Mesendoderm (in vitro differentiated cells): Measurements from ENCODE around the gene P2RY6.
A peak's percentile ranks its signal among the peaks of the same experiment; 100 is the strongest.

Experiments used
- DNase-seq: peaks from one replicate; pipeline ENCODE4 v3.0.0; 2013
- H2AK5ac ChIP-seq: 2 replicates; pipeline ENCODE4 v1.6.1; 2013; ENCODE audit warnings: low read length, inconsistent platforms
- H2BK120ac ChIP-seq: 2 replicates; pipeline ENCODE4 v1.6.1; 2013; ENCODE audit warnings: low read depth, mild to moderate bottlenecking, low read length, moderate library complexity, mixed read lengths
- H2BK15ac ChIP-seq: replicated peaks from 2 replicates; pipeline ENCODE4 v1.6.1; 2013; ENCODE audit warnings: low read depth, mild to moderate bottlenecking, moderate library complexity
- H2BK5ac ChIP-seq: 2 replicates; pipeline ENCODE4 v1.6.1; 2013; ENCODE audit warnings: low read length, inconsistent platforms
- H3K18ac ChIP-seq: 2 replicates; pipeline ENCODE4 v1.6.1; 2013; ENCODE audit warnings: mild to moderate bottlenecking, low read length, mixed read lengths
- H3K23ac ChIP-seq: one replicate; pipeline ENCODE4 v1.6.1; 2013; ENCODE audit warnings: low read length
- H3K27ac ChIP-seq: 2 replicates; pipeline ENCODE4 v1.5.1; 2013; ENCODE audit warnings: low read depth, mild to moderate bottlenecking, inconsistent platforms, low read length, moderate library complexity
- H3K27me3 ChIP-seq: 2 replicates; pipeline ENCODE4 v1.6.1; 2013; ENCODE audit warnings: low read length, control low read depth, mild to moderate bottlenecking, inconsistent platforms; ENCODE audit not compliant: insufficient read depth, poor library complexity
- H3K36me3 ChIP-seq: 2 replicates; pipeline ENCODE4 v1.6.1; 2013; ENCODE audit warnings: low read length, inconsistent platforms; ENCODE audit not compliant: control insufficient read depth, insufficient read depth
- H3K4ac ChIP-seq: one replicate; pipeline ENCODE4 v1.6.1; 2013; ENCODE audit warnings: low read depth, mild to moderate bottlenecking, low read length, moderate library complexity
- H3K4me1 ChIP-seq: 2 replicates; pipeline ENCODE4 v1.6.1; 2013; ENCODE audit warnings: low read depth, low read length, inconsistent platforms; ENCODE audit not compliant: control insufficient read depth
- H3K4me2 ChIP-seq: 2 replicates; pipeline ENCODE4 v1.6.1; 2013; ENCODE audit warnings: low read length
- H3K4me3 ChIP-seq: 2 replicates; pipeline ENCODE4 v1.5.1; 2013; ENCODE audit warnings: mild to moderate bottlenecking, low read length
- H3K56ac ChIP-seq: one replicate; pipeline ENCODE4 v1.6.1; 2013; ENCODE audit warnings: low read length
- H3K79me1 ChIP-seq: 2 replicates; pipeline ENCODE4 v1.6.1; 2013; ENCODE audit warnings: low read length, inconsistent platforms
- H3K79me2 ChIP-seq: 2 replicates; pipeline ENCODE4 v1.6.1; 2013; ENCODE audit warnings: mild to moderate bottlenecking, low read length; ENCODE audit not compliant: control insufficient read depth, insufficient read depth
- H3K9ac ChIP-seq: 2 replicates; pipeline ENCODE4 v1.6.1; 2013; ENCODE audit warnings: low read length, inconsistent platforms
- H4K5ac ChIP-seq: one replicate; pipeline ENCODE4 v1.6.1; 2013; ENCODE audit warnings: low read length
- H4K8ac ChIP-seq: one replicate; pipeline ENCODE4 v1.6.1; 2013; ENCODE audit warnings: low read depth, mild to moderate bottlenecking, control low read depth, low read length, moderate library complexity
- WGBS: extraction: QIAGEN DNeasy Blood & Tissue Kit; methylation state at CpG from one replicate; pipeline ENCODE4 v1.1.7; 2013; ENCODE audit warnings: low lambda C conversion rate, missing lambda C conversion rate; ENCODE audit not compliant: insufficient coverage; ENCODE audit errors: extremely low coverage; 5-methylcytosine and 5-hydroxymethylcytosine counted together

Gene P2RY6

DNA sequence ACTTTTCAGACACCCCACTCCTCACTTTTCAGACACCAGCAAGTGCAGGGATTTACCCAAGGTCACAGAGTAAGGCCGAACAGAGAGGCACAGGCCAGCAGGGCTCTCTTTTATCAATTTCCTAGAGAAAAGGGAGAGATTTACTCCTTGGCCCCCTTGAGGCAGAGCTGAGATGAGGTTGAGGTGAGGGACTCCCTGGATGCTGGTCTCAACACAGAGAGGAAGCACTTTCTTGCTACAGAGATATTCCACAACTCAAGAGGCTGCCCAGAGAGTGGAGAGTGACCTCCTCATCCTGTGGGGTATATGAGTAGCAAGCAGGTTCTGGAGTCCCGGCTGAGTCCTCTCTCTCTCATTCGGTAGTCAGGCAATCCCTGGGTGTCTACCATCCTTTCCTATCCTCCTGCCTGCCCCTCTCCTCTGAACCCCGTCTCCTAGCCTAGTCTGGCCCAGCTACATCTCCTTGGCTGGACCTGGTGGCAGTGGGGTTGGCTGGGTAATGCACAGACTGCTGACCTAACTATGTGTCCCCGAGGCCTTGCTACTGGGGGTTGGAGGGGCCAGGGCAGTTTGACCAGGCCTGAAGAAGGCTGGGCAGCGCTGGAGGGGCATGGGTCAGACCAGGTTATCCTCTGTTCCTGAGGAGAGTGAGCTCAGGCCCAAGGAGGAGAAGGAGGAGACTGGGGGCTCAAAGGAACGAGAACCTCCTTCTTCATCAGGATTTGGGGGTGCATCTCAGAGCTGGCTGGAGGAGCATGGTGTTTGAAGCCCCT, 34.1 kb downstream of the P2RY6 start:
- Histone ChIP-seq H3K27me3 (no peaks in the 10 kb centered on the region), H3K4me2 (no peak overlapping the region), H3K36me3 (no peaks in the 10 kb centered on the region), H3K4me1 (peaks cover 3% of the 10 kb centered on the region), H4K8ac (no peak overlapping the region), H2BK120ac (no peak overlapping the region), H3K79me1 (peaks cover 2% of the 10 kb centered on the region), H4K5ac (no peak overlapping the region), H3K56ac (no peak overlapping the region), H2BK15ac (no peak overlapping the region), H3K4me3 (no peak overlapping the region), H3K18ac (no peak overlapping the region), H3K27ac (no peak overlapping the region), H3K4ac (no peak overlapping the region), H3K9ac (no peak overlapping the region), H2AK5ac (no peak overlapping the region), H2BK5ac (no peak overlapping the region), H3K23ac (no peak overlapping the region), H3K79me2 (no peaks in the 10 kb centered on the region)
- DNase-seq, result peak; percentile 64
- no CpG with 5 or more reads among the region's 7 CpGs for WGBS

DNA sequence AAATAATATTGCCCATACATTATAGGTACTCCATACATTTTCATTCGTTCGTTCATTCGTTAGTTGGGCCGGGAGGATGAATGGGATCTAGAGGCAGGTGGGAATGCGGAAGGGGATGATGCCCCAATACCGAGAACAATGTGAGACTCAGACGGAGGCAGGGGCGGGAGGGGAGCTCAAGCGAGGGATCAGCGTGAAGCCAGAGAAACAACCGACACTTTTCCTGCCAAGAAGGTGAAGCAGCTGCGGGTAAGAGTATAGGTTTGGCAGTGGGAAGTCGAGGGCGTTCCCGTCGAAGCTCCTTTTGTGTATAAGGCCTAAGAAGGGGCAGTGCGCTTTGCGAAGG, 34.8 kb downstream of the P2RY6 start:
- Histone ChIP-seq H4K8ac (no peak overlapping the region), H3K79me1 (peaks cover 4% of the 10 kb centered on the region), H2AK5ac (no peak overlapping the region), H2BK120ac (no peak overlapping the region), H3K27me3 (no peaks in the 10 kb centered on the region), H2BK5ac (no peak overlapping the region), H3K79me2 (no peaks in the 10 kb centered on the region), H3K4ac (no peak overlapping the region), H3K36me3 (no peaks in the 10 kb centered on the region), H3K4me3 (no peak overlapping the region), H3K27ac (peak overlapping the region; percentile 7), H3K23ac (no peak overlapping the region), H3K4me2 (peak overlapping the region; percentile 72), H3K4me1 (peaks cover 3% of the 10 kb centered on the region), H3K9ac (peak overlapping the region; percentile 58), H4K5ac (no peak overlapping the region), H3K18ac (no peak overlapping the region), H3K56ac (peak overlapping the region; percentile 81), H2BK15ac (no peak overlapping the region)
- no CpG with 5 or more reads among the region's 18 CpGs for WGBS
- DNase-seq, result no peak

DNA sequence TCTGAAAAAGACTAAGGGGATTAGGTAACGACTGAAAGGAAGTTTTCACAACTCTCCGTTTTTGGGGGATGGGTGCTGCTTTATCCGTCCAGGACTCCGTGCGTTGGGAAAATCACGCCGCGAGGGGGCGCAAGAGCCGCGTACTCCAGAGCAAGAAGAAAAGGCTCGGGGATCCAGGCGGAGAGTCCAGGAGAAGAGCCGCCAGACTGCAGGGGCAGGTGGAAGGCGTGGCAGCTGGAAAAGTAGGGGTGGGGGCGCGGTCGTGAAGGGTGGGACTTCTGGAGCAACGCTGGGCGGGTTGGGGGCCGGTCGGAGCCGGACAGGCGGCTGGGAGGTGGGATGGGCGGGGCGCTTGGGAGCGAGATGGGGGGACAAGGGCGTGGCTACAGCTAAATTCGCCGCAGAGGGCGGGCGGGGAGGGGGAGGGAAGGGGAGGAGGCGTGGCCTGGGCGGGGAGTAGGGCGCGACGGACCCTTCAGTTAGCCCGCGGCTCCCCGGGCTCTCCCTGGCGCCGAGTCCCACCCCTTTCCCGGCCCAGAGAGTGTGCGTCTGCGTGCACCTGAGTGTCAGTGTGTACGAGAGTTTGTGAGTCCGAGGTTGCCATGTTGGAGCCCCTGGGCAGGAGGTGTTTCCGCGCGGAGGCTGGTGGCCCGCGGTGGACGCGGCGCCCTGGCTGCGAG, 35.3 kb downstream of the P2RY6 start:
- H3K4me1 ChIP-seq, result peaks cover 3% of the 10 kb centered on the region
- H2BK15ac ChIP-seq, result no peak overlapping the region
- H3K56ac ChIP-seq, result peak overlapping the region; percentile 92
- H4K8ac ChIP-seq, result no peak overlapping the region
- peak overlapping the region; percentile 31 for H2BK5ac ChIP-seq
- H3K79me1 ChIP-seq, result peaks cover 6% of the 10 kb centered on the region
- peak overlapping the region; percentile 92 for H3K18ac ChIP-seq
- peak overlapping the region; percentile 84 for H3K27ac ChIP-seq
- no peak overlapping the region for H3K4ac ChIP-seq
- no peak overlapping the region for H4K5ac ChIP-seq
- WGBS, result no CpG with 5 or more reads among the region's 56 CpGs
- no peak overlapping the region for H2AK5ac ChIP-seq
- peaks cover 2% of the 10 kb centered on the region for H3K79me2 ChIP-seq
- peak overlapping the region; percentile 92 for H3K9ac ChIP-seq
- H3K27me3 ChIP-seq, result no peaks in the 10 kb centered on the region
- H2BK120ac ChIP-seq, result no peak overlapping the region
- DNase-seq, result peak; percentile 99
- H3K4me3 ChIP-seq, result peak overlapping the region; percentile 78
- peak overlapping the region; percentile 88 for H3K4me2 ChIP-seq
- H3K36me3 ChIP-seq, result no peaks in the 10 kb centered on the region
- peak overlapping the region; percentile 80 for H3K23ac ChIP-seq

DNA sequence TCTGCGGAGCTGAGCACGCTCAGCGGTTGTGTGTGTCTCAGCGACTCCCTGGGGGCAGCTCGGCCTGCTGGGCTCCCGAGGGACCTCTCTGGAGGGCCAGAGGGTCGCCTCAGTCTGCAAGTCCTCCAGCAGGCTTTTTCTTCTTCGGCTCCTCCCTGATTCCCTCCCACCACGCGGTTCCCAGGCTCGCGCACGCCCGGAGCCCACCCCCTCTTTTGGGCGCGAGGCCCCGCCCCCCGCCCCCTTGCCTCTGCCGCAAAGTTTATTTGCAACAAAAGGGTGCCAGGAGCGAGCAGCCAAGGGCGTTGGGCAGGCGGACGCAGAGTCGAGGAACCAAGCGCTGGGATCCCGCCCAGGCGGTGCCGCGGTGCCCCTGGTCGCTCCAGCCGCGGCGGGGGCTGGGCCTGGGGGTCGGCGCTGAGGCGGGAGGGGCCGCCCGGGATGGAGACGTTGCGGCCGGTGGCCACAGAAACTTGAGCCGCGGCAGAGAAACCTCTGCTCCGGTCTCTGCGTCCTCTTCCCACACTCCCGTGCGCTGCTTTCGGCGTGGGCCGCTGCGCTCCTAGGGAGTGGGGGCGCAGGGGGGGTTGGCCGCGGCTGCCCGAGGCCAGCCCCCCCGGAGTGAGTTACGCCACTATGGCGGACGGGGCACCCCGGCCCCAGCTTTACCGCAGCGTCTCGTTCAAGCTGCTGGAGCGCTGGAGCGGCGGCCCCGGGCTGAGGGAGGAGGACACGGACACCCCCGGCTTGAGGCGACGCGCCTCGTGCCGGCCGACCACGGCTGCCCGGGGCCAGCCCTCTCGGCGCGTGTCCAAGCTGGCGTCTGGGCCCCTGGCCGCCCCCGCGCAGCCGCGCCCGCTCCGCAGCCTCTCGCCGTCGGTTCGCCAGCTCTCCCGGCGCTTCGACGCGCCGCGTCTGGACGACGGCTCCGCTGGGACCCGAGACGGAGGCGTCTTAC, 36.1 kb downstream of the P2RY6 start, which contains the start of gene ARHGEF17:
Gene ARHGEF17 (plus strand): TSS at position 274 of the 958 bp plus-strand sequence. CDS start 363 bp downstream, at position 637.
- peak within 1 kb of the TSS; percentile 80 for H3K23ac ChIP-seq
- H3K79me1 ChIP-seq, result peaks cover 10% of the 10 kb centered on the region
- H3K36me3 ChIP-seq, result no peaks in the 10 kb centered on the region
- peaks cover 5% of the 10 kb centered on the region for H3K4me1 ChIP-seq
- H3K27me3 ChIP-seq, result no peaks in the 10 kb centered on the region
- H3K9ac ChIP-seq, result peak within 1 kb of the TSS; percentile 92
- peak within 1 kb of the TSS; percentile 31 for H2BK5ac ChIP-seq
- H4K8ac ChIP-seq, result no peak within 1 kb of the TSS
- H3K4ac ChIP-seq, result peak within 1 kb of the TSS; percentile 89
- H3K18ac ChIP-seq, result peak within 1 kb of the TSS; percentile 92
- H3K4me2 ChIP-seq, result peak within 1 kb of the TSS; percentile 94
- no CpG with 5 or more reads among the region's 105 CpGs for WGBS
- H3K4me3 ChIP-seq, result peak within 1 kb of the TSS; percentile 78
- H2AK5ac ChIP-seq, result no peak within 1 kb of the TSS
- peak within 1 kb of the TSS; percentile 92 for H3K56ac ChIP-seq
- peak; percentile 91 for DNase-seq
- peak within 1 kb of the TSS; percentile 85 for H3K27ac ChIP-seq
- peaks cover 3% of the 10 kb centered on the region for H3K79me2 ChIP-seq
- H4K5ac ChIP-seq, result no peak within 1 kb of the TSS
- no peak within 1 kb of the TSS for H2BK120ac ChIP-seq
- no peak within 1 kb of the TSS for H2BK15ac ChIP-seq

DNA sequence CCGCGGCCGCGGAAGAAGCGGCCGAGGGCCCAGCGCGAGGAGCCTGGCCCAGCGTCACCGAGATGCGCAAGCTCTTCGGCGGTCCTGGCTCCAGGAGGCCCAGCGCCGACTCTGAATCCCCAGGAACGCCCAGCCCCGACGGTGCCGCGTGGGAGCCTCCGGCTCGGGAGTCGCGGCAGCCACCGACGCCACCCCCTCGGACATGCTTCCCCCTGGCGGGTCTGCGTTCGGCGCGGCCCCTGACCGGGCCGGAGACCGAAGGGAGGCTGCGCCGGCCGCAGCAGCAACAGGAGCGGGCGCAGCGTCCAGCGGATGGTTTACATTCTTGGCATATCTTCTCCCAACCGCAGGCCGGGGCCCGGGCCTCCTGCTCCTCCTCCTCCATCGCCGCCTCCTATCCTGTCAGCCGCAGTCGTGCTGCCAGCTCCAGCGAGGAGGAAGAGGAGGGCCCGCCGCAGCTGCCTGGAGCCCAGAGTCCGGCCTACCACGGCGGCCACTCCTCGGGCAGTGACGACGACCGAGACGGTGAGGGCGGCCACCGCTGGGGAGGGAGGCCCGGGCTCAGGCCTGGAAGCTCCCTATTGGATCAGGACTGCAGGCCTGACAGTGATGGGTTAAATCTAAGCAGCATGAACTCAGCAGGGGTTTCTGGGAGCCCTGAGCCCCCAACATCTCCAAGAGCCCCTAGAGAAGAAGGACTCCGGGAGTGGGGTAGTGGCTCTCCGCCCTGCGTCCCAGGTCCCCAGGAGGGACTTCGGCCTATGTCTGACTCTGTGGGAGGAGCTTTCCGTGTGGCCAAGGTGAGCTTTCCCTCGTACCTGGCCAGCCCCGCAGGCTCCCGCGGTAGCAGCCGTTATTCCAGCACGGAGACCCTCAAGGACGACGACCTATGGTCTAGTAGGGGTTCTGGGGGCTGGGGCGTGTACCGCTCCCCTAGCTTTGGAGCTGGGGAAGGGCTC, 37.1 kb downstream of the P2RY6 start:
- peak overlapping the region; percentile 85 for H3K27ac ChIP-seq

More for the DNA sequence above, 37.1 kb downstream of the P2RY6 start:
- Histone ChIP-seq H3K18ac (peak overlapping the region; percentile 92), H3K79me1 (peaks cover 13% of the 10 kb centered on the region), H4K8ac (no peak overlapping the region), H3K27me3 (no peaks in the 10 kb centered on the region), H3K4me3 (peak overlapping the region; percentile 62), H2BK5ac (no peak overlapping the region), H3K56ac (peak overlapping the region; percentile 91), H3K36me3 (no peaks in the 10 kb centered on the region), H3K4me2 (peak overlapping the region; percentile 94), H3K79me2 (peaks cover 3% of the 10 kb centered on the region), H3K9ac (peak overlapping the region; percentile 84), H2BK15ac (no peak overlapping the region), H3K23ac (peak overlapping the region; percentile 66), H3K4me1 (peaks cover 8% of the 10 kb centered on the region), H2AK5ac (no peak overlapping the region), H3K4ac (peak overlapping the region; percentile 50), H2BK120ac (no peak overlapping the region), H4K5ac (no peak overlapping the region)
- WGBS, result no CpG with 5 or more reads among the region's 78 CpGs
- DNase-seq, result peak; percentile 97
